Hair follicular keratinocyte (primary cell): ENCODE data around the gene GHRHR. TPM values are rescaled to one million over a fixed set of nuclear protein-coding genes. Genes with fewer than 3 reads are reported as not detected.

Experiments
- total RNA-seq: library from RNA; depleted of rRNA; stranded (reverse); fragments of >200 nt; gene quantifications from 2 replicates; pipeline ENCODE4 v1.2.3, GENCODE V29; 2015

The GHRHR gene
- total RNA-seq = not detected in 2 replicates

GRCh38 chr7:30963842-30964241 is at the start of gene GHRHR:
GHRHR (plus strand) TSS chr7:30963953; CDS start chr7:30964069, 116 bp downstream.

Other genes starting within 250 kb of the GHRHR start
- not detected in 2 replicates for gene INMT, start 211.8 kb upstream of the GHRHR start, total RNA-seq
- 1.5 and 2.1 TPM in 2 replicates for gene MINDY4, start 192.5 kb upstream of the GHRHR start, total RNA-seq
- not detected in 2 replicates for gene AQP1, start 52.1 kb upstream of the GHRHR start, total RNA-seq
- not detected in 2 replicates for gene ADCYAP1R1, start 88.4 kb downstream of the GHRHR start, total RNA-seq